ENCODE results near the gene TMEM14A. TPM values are rescaled to one million over a fixed set of nuclear protein-coding genes. Genes with fewer than 3 reads are reported as not detected.

Gene TMEM14A, protein sequence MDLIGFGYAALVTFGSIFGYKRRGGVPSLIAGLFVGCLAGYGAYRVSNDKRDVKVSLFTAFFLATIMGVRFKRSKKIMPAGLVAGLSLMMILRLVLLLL
- total RNA-seq, result 10 to 100 TPM; 22.5 to 25.3 TPM

DNA sequence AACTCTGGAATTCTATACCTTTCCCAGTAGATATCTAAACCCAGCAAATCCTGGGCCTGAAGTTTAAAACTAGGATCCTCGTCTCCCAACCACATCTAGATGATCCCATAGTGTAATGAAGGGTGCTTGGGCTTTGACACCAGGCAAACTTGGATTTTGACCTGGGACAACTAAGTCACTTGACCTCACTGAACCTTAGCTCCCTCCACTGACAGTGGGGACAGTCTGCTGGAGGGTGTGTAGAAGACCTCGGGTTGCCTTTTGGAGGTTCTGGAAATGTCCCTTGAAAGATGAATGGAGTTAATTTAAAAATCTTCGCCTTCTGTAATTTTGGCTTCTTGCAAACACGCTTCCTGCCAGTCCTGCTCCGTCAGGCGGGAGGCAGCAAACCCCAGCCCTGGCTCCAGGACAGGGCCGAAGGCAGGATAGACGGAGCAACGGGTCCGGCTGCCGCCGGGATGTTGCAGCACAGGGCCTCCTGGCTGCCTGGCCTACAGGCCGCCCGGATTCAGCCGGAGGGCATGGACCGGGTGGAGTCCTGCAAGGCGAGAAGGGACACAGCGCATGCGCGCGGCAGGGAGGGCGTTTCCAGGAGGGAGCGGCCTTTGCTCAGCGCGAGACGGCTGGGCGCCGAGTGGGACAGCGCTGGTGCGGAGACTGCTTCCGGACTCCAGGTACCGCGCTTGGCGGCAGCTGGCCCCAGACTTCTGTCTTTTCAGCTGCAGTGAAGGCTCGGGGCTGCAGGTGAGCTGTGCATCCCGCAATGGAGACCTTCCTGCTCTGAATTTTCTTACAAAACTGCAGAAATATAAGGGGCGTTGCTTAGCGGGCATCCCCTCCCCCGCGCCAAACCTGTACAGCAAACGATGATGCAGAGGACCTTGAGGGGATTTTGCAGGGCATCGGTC is at the start of gene TMEM14A:
Gene TMEM14A, plus strand, starts transcription at position 612 of the 908 bp plus-strand sequence. CDS start 5,990 bp downstream, outside the sequence.
- Mint-ChIP-seq H3K4me3 (peak within 1 kb of the TSS; percentile 90), H3K4me1 (peaks cover 46% of the 10 kb centered on the region), H3K36me3 (ENCODE audit: low read depth) (peaks cover 7% of the 10 kb centered on the region), H3K27ac (peak within 1 kb of the TSS; percentile 90), H3K9me3 (no peaks in the 10 kb centered on the region), H3K27me3 (no peaks in the 10 kb centered on the region)
- CTCF ChIA-PET, result interaction anchor here (0.6 to 2.1 kb wide), 3 partner anchors 10 to 518 kb away, joined by 3 to 6 read pairs (median 5); no protein-coding TSS in a partner anchor
- peak; percentile 94 for DNase-seq
- POLR2A ChIA-PET, result interaction anchor here (0.6 to 0.7 kb wide), 2 partner anchors 184 to 449 kb away, joined by 3 read pairs; no protein-coding TSS in a partner anchor

DNA sequence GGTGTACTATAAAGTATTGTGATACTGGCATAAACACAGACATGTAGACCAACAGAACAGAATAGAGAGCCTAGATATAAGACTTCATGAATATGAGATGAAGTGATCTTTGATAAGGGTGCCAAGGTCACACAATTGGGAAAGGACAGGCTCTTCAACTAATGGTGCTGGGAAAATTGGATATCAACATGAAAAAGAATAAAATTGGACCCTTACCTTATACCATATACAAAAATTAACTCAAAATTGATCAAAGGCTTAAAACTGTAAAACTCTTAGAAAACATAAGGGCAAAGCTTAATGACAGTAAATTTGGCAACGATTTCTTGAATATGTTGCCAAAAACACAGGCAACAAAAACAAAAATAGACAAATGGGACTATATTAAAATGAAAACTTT is 49.3 kb upstream of the TMEM14A start:
- Mint-ChIP-seq H3K27me3 (peaks cover 18% of the 10 kb centered on the region), H3K9me3 (no peaks in the 10 kb centered on the region), H3K4me3 (no peak overlapping the region), H3K36me3 (ENCODE audit: low read depth) (no peaks in the 10 kb centered on the region), H3K27ac (no peak overlapping the region), H3K4me1 (no peaks in the 10 kb centered on the region)
- no peak for DNase-seq
- ChIA-PET POLR2A (no interaction called here), CTCF (no interaction called here)

DNA sequence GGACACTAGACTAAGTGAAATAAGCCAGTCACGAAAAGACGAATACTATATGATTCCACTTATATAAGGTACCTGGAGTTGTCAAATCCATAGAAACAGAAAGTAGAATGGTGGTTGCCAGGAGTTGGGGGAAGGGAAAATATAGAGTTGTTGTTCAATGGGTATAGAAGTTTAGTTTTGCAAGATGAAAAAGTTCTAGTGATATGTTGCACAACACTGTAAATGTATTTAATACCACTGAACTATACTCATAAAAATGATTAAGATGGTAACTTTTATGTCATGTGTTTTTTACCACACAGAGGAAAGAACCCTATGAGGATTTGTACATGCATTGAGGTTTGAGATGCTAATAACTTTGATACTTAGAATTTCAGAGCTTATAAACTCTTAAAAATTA is 48.1 kb upstream of the TMEM14A start:
- Mint-ChIP-seq H3K36me3 (ENCODE audit: low read depth) (no peaks in the 10 kb centered on the region), H3K4me3 (no peak overlapping the region), H3K9me3 (no peaks in the 10 kb centered on the region), H3K4me1 (no peaks in the 10 kb centered on the region), H3K27ac (no peak overlapping the region), H3K27me3 (peaks cover 20% of the 10 kb centered on the region)
- CTCF ChIA-PET, result interaction anchor here (0.6 to 1.1 kb wide), 2 partner anchors 19 to 170 kb away, joined by 3 read pairs; no protein-coding TSS in a partner anchor
- no peak for DNase-seq
- POLR2A ChIA-PET, result no interaction called here

DNA sequence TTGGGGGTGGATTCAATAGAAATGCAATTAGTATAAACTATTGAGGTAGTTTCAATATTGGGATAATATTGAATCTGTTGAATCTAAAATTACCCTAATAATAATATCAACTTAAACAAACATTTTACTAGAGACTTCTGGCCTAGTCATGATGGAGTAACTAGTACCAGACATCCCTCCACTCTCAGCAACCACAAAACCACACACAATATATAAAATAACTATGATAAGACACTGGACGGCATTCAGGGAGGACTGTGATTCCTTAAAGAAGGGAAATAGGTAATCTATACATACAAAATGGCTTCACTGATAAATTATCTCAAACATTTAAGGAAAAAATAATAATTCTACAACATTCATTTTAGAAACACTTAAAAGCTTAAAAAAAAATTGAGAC is 38.9 kb upstream of the TMEM14A start:
- POLR2A ChIA-PET, result no interaction called here
- Mint-ChIP-seq H3K4me3 (no peak overlapping the region), H3K27ac (no peak overlapping the region), H3K4me1 (peaks cover 13% of the 10 kb centered on the region), H3K36me3 (ENCODE audit: low read depth) (no peaks in the 10 kb centered on the region), H3K9me3 (no peaks in the 10 kb centered on the region), H3K27me3 (no peaks in the 10 kb centered on the region)
- CTCF ChIA-PET, result no interaction called here
- DNase-seq, result no peak

DNA sequence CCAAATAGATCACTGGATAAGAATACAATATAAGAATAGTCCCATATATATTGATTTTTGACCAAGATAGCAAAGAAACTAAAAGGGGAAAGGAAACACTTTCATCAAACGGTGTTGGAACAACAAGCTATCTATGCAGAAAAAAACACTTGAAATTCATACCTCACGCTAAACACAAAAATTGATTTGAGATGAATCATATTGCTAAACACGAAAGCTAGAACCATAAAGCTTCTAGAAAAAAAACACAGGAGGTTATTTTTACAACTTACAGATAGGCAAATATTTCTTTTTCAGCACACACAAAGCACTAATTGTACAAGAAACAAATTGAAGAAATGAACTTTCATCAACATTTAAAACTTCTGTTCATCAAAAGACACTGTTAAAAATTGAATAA is 36.7 kb upstream of the TMEM14A start:
- no peaks in the 10 kb centered on the region for H3K27me3 Mint-ChIP-seq
- ChIA-PET POLR2A (no interaction called here), CTCF (interaction anchor here (0.6 to 1.7 kb wide), 6 partner anchors 13 to 236 kb away, joined by 3 to 5 read pairs (median 4); partner anchors contain the start of gene TMEM14A)
- peaks cover 13% of the 10 kb centered on the region for H3K4me1 Mint-ChIP-seq
- DNase-seq, result no peak
- no peaks in the 10 kb centered on the region for H3K9me3 Mint-ChIP-seq
- no peaks in the 10 kb centered on the region for H3K36me3 Mint-ChIP-seq (ENCODE audit: low read depth)
- H3K27ac Mint-ChIP-seq, result no peak overlapping the region
- H3K4me3 Mint-ChIP-seq, result no peak overlapping the region

DNA sequence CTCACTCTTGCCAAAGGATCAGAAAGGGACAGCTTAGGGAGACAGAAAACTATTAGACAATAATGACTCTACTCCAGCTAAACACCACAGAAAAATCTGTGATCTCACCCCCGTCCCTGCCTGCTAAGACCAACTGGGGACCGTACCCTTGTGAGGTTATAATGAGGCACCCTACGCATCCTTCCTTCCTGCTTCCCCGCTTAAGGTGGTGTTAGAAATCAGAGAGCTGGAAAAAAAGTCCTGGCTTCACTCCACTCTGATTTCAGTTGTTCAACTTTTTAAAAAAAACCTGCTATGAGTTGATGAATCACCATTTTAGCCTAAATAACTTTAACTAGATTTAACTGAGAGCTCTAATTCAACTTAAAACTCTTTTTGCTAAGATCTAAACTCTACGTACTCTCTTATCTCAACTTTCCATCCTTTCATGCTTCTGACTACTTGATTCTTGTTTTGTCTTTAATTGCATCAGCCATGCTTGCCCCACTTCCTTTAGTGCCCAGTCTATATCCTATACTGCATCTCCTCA is 35.8 kb upstream of the TMEM14A start:
- H3K36me3 Mint-ChIP-seq (ENCODE audit: low read depth), result no peaks in the 10 kb centered on the region
- no peak overlapping the region for H3K4me3 Mint-ChIP-seq
- no peak overlapping the region for H3K27ac Mint-ChIP-seq
- CTCF ChIA-PET, result interaction anchor here (0.6 to 1.7 kb wide), 5 partner anchors 12 to 180 kb away, joined by 3 to 6 read pairs (median 4); partner anchors contain the start of gene TMEM14A
- DNase-seq, result no peak
- POLR2A ChIA-PET, result no interaction called here
- H3K4me1 Mint-ChIP-seq, result peaks cover 13% of the 10 kb centered on the region
- no peaks in the 10 kb centered on the region for H3K27me3 Mint-ChIP-seq
- no peaks in the 10 kb centered on the region for H3K9me3 Mint-ChIP-seq

DNA sequence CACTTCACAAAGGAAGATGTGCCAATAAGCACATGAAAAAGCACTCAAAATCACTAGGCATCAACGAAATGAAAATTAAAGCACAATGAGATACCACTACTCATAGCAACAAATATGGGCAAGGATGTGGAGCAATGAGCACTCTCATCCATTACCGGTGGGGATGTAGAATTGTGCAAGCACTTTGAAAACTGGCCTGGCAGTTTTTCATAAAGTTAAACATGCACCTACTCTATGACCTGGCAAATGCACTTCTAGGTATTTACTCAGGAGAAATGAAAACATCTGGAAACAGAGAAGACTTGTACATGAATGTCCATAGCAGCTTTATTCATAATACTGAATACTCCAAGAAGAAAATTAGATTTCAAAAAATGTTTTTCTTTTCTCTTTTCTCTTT is 34.1 kb upstream of the TMEM14A start:
- H3K36me3 Mint-ChIP-seq (ENCODE audit: low read depth), result no peaks in the 10 kb centered on the region
- no peak overlapping the region for H3K27ac Mint-ChIP-seq
- H3K9me3 Mint-ChIP-seq, result no peaks in the 10 kb centered on the region
- DNase-seq, result no peak
- ChIA-PET POLR2A (no interaction called here), CTCF (no interaction called here)
- H3K4me1 Mint-ChIP-seq, result peaks cover 19% of the 10 kb centered on the region
- no peak overlapping the region for H3K4me3 Mint-ChIP-seq
- H3K27me3 Mint-ChIP-seq, result peaks cover 10% of the 10 kb centered on the region

DNA sequence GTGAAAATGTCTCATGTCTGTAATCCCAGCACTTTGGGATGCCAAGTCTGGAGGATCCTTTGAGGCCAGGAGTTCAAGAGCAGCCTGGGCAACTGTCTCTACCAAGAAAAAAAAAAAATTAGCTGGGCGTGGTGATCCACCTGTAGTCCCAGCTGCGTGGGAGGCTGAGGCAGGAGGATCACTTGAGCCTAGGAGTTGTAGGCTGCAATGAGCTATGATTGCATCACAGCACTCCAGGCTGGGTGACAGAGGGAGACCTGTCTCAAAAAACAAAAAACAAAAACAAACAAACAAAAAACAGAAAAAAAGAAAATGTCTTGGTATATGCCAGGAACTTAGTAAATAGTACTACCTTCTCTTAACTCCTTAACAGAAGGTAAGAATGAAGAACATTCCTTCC is 31.4 kb upstream of the TMEM14A start:
- peaks cover 18% of the 10 kb centered on the region for H3K4me1 Mint-ChIP-seq
- H3K4me3 Mint-ChIP-seq, result no peak overlapping the region
- ChIA-PET POLR2A (interaction anchor here (0.6 kb wide), 1 partner anchor 360 kb away, joined by 3 read pairs; no protein-coding TSS in a partner anchor), CTCF (interaction anchor here (0.6 kb wide), 2 partner anchors 18 to 369 kb away, joined by 3 to 4 read pairs; no protein-coding TSS in a partner anchor)
- no peak for DNase-seq
- H3K27me3 Mint-ChIP-seq, result peaks cover 19% of the 10 kb centered on the region
- no peaks in the 10 kb centered on the region for H3K36me3 Mint-ChIP-seq (ENCODE audit: low read depth)
- no peak overlapping the region for H3K27ac Mint-ChIP-seq
- no peaks in the 10 kb centered on the region for H3K9me3 Mint-ChIP-seq

DNA sequence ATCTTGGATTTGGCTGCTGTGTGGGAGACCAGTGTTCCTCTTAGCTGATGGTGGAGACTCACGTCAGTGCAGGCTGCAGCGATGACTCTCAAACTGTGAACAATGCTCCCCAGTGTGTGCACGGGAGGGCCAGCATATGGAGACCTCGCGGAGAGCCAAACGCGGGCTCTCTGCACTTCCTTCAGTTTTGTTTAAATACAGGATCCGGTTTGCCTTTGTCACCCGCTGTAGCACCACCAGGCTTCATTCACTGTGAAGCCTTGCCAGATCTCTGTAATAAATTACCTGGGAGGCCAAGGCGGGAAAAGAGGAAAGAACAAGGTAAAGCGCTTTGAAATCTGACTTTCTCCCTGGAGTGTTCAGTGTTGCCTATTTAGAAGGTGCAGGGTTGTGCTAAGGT is 30.7 kb upstream of the TMEM14A start:
- H3K4me3 Mint-ChIP-seq, result no peak overlapping the region

DNA sequence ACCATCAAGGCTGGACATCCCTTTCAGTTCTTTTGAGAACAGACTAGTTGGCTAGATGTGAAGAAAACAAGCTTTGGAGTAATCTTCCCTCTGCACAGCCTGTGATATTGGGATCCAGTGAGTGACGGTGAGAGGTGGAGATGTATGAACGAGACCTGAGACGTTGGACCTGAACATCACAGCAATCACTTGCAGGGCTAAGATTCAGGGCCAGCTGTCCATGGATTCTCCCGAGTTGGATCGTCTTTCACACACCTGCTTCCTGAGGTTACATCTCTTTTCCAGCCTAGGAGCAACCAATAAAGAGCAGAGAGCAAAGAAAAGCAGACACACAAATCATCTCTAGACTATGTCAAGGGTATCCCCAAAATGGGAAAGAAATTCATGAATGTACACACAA is 30.0 kb upstream of the TMEM14A start:
- H3K36me3 Mint-ChIP-seq (ENCODE audit: low read depth), result no peaks in the 10 kb centered on the region
- H3K27ac Mint-ChIP-seq, result no peak overlapping the region
- H3K9me3 Mint-ChIP-seq, result no peaks in the 10 kb centered on the region
- H3K4me3 Mint-ChIP-seq, result no peak overlapping the region
- H3K4me1 Mint-ChIP-seq, result peaks cover 8% of the 10 kb centered on the region
- CTCF ChIA-PET, result interaction anchor here (1.1 to 2.6 kb wide), 3 partner anchors 9 to 18 kb away, joined by 3 to 12 read pairs (median 5); no protein-coding TSS in a partner anchor
- DNase-seq, result no peak
- peaks cover 21% of the 10 kb centered on the region for H3K27me3 Mint-ChIP-seq
- POLR2A ChIA-PET, result interaction anchor here (0.7 kb wide), 1 partner anchor 247 kb away, joined by 4 read pairs; no protein-coding TSS in a partner anchor

More for the DNA sequence above, 30.7 kb upstream of the TMEM14A start:
- Mint-ChIP-seq H3K27me3 (peaks cover 19% of the 10 kb centered on the region), H3K27ac (no peak overlapping the region), H3K9me3 (no peaks in the 10 kb centered on the region), H3K4me1 (peaks cover 11% of the 10 kb centered on the region), H3K36me3 (ENCODE audit: low read depth) (no peaks in the 10 kb centered on the region)
- DNase-seq, result no peak
- ChIA-PET CTCF (interaction anchor here (0.5 to 2.6 kb wide), 4 partner anchors 9 to 370 kb away, joined by 3 to 12 read pairs (median 4); no protein-coding TSS in a partner anchor), POLR2A (no interaction called here)

DNA sequence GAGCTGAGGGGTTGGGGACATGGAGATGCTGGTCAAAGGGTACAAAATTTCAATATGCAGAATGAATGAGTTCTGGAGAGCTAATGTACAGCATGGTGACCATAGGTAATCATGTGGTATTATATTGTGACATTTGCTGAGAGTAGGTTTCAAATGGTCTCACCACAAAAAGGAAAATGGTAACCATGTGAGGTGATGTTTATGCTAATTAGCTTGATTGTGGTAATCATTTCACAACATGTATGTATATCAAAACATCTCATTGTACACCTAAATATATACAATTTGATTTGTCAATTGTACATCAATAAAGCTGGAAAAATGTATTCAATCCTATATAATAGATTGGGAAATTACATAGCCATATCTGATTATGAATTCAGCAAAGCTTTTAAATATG is 29.5 kb upstream of the TMEM14A start:
- no peaks in the 10 kb centered on the region for H3K36me3 Mint-ChIP-seq (ENCODE audit: low read depth)
- H3K4me1 Mint-ChIP-seq, result peaks cover 8% of the 10 kb centered on the region
- no peak overlapping the region for H3K4me3 Mint-ChIP-seq
- DNase-seq, result no peak
- H3K27me3 Mint-ChIP-seq, result peaks cover 21% of the 10 kb centered on the region
- POLR2A ChIA-PET, result interaction anchor here (0.7 kb wide), 1 partner anchor 247 kb away, joined by 4 read pairs; no protein-coding TSS in a partner anchor
- H3K9me3 Mint-ChIP-seq, result no peaks in the 10 kb centered on the region
- no peak overlapping the region for H3K27ac Mint-ChIP-seq
- CTCF ChIA-PET, result interaction anchor here (1.1 to 2.6 kb wide), 3 partner anchors 8 to 18 kb away, joined by 3 to 12 read pairs (median 5); no protein-coding TSS in a partner anchor

DNA sequence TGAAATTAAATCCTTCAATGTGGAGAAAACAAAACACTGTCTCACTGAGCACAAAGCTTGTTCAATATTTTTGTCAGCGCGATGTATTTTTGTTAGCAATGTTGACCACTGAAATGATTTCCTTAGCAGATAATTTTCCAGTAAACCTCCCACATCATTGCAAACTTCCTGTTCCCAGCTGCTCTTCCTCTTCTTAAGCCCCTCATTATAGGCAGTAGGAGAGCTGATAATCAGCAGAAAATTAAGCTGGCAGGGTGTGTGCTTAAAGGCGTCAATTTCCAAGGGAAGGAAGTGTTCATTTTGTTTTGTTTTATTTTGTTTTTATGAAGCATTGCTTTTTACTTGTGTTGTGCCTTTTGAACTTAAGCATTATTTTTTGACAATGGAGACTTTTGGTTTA is 29.1 kb upstream of the TMEM14A start:
- Mint-ChIP-seq H3K27ac (no peak overlapping the region), H3K36me3 (ENCODE audit: low read depth) (no peaks in the 10 kb centered on the region), H3K4me1 (peaks cover 8% of the 10 kb centered on the region), H3K9me3 (no peaks in the 10 kb centered on the region), H3K4me3 (no peak overlapping the region), H3K27me3 (peaks cover 21% of the 10 kb centered on the region)
- DNase-seq, result no peak
- ChIA-PET POLR2A (interaction anchor here (0.7 kb wide), 1 partner anchor 248 kb away, joined by 4 read pairs; no protein-coding TSS in a partner anchor), CTCF (interaction anchor here (0.5 to 2.6 kb wide), 3 partner anchors 10 to 19 kb away, joined by 3 to 12 read pairs (median 3); no protein-coding TSS in a partner anchor)

All from activated CD4-positive, alpha-beta T cell treated with anti-CD3 and anti-CD28 coated beads, Interleukin-2, amount 10 ng/mL, durations not matched to agents 7 days and 5 days (primary cell).